ENCODE data around the gene RARS2.

The RARS2 gene

GRCh38 chr6:87574237-87574804 lies 15.5 kb downstream of the RARS2 start:
- DNase-seq (ENCODE audit: low read depth in 2 of 2), result no peak

GRCh38 chr6:87573307-87574024 lies 16.3 kb downstream of the RARS2 start:
- DNase-seq (ENCODE audit: low read depth in 2 of 2), result no peak

GRCh38 chr6:87572883-87573282 lies 16.9 kb downstream of the RARS2 start:
- DNase-seq (ENCODE audit: low read depth in 2 of 2), result no peak

- no peak for DNase-seq (ENCODE audit: low read depth in 2 of 2)
Measured at GRCh38 chr6:87572021-87572420, 17.8 kb downstream of the RARS2 start.

- DNase-seq (ENCODE audit: low read depth in 2 of 2), result no peak
Measured at GRCh38 chr6:87561017-87561416, 28.8 kb downstream of the RARS2 start.

- DNase-seq (ENCODE audit: low read depth in 2 of 2), result no peak
Measured at GRCh38 chr6:87558446-87558845, 31.3 kb downstream of the RARS2 start.

GRCh38 chr6:87555506-87555905 lies 34.3 kb downstream of the RARS2 start:
- no peak for DNase-seq (ENCODE audit: low read depth in 2 of 2)

- no peak for DNase-seq (ENCODE audit: low read depth in 2 of 2)
Measured at GRCh38 chr6:87553159-87553765, 36.5 kb downstream of the RARS2 start.

GRCh38 chr6:87551799-87552198 lies 38.0 kb downstream of the RARS2 start:
- no peak for DNase-seq (ENCODE audit: low read depth in 2 of 2)

GRCh38 chr6:87544474-87544735 lies 45.4 kb downstream of the RARS2 start:
- DNase-seq (ENCODE audit: low read depth in 2 of 2), result no peak

GRCh38 chr6:87543696-87544473 lies 45.9 kb downstream of the RARS2 start:
- DNase-seq (ENCODE audit: low read depth in 2 of 2), result no peak

- DNase-seq (ENCODE audit: low read depth in 2 of 2), result no peak
Measured at GRCh38 chr6:87541744-87542143, 48.0 kb downstream of the RARS2 start.

GRCh38 chr6:87541041-87541440 lies 48.7 kb downstream of the RARS2 start:
- DNase-seq (ENCODE audit: low read depth in 2 of 2), result no peak

- no peak for DNase-seq (ENCODE audit: low read depth in 2 of 2)
Measured at GRCh38 chr6:87540539-87540938, 49.2 kb downstream of the RARS2 start.

- no peak for DNase-seq (ENCODE audit: low read depth in 2 of 2)
Measured at GRCh38 chr6:87539554-87539953, 50.2 kb downstream of the RARS2 start.

GRCh38 chr6:87538510-87539260 lies 51.1 kb downstream of the RARS2 start:
- no peak for DNase-seq (ENCODE audit: low read depth in 2 of 2)

GRCh38 chr6:87534377-87535047 lies 55.3 kb downstream of the RARS2 start:
- DNase-seq (ENCODE audit: low read depth in 2 of 2), result no peak

- DNase-seq (ENCODE audit: low read depth in 2 of 2), result no peak
Measured at GRCh38 chr6:87529221-87529620, 60.6 kb downstream of the RARS2 start.

- no peak for DNase-seq (ENCODE audit: low read depth in 2 of 2)
Measured at GRCh38 chr6:87522686-87523085, 67.1 kb downstream of the RARS2 start.

GRCh38 chr6:87518453-87518852 lies 71.3 kb downstream of the RARS2 start:
- no peak for DNase-seq (ENCODE audit: low read depth in 2 of 2)

GRCh38 chr6:87514831-87515230 lies 75.0 kb downstream of the RARS2 start:
- DNase-seq (ENCODE audit: low read depth in 2 of 2), result no peak

- DNase-seq (ENCODE audit: low read depth in 2 of 2), result no peak
Measured at GRCh38 chr6:87504441-87504840, 85.3 kb downstream of the RARS2 start.
